ENCODE measurements around the gene KCNK10. TPM values are rescaled to one million over a fixed set of nuclear protein-coding genes. Genes with fewer than 3 reads are reported as not detected.

KCNK10 gene
- total RNA-seq, 1 donor from 2014 or later: 1.4 TPM

DNA sequence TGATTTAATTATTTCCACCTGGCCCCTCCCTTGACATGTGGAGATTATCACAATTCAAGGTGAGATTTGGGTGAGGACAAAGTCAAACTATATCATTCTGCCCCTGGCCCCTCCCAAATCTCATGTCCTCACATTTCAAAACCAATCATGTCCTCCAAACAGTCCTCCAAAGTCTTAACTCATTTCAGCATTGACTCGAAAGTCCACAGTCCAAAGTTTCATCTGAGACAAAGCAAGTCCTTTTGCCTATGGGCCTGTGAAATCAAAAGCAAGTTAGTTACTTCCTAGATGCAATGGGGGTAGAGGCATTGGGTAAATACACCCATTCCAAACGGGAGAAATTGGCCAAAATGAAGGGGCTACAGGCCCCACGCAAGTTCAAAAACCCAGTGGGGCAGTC lies 31.3 kb upstream of the KCNK10 start:
- no peak overlapping the region for H3K27ac Mint-ChIP-seq
- no peaks in the 10 kb centered on the region for H3K9me3 Mint-ChIP-seq
- TF ChIP-seq, protein P1, sequence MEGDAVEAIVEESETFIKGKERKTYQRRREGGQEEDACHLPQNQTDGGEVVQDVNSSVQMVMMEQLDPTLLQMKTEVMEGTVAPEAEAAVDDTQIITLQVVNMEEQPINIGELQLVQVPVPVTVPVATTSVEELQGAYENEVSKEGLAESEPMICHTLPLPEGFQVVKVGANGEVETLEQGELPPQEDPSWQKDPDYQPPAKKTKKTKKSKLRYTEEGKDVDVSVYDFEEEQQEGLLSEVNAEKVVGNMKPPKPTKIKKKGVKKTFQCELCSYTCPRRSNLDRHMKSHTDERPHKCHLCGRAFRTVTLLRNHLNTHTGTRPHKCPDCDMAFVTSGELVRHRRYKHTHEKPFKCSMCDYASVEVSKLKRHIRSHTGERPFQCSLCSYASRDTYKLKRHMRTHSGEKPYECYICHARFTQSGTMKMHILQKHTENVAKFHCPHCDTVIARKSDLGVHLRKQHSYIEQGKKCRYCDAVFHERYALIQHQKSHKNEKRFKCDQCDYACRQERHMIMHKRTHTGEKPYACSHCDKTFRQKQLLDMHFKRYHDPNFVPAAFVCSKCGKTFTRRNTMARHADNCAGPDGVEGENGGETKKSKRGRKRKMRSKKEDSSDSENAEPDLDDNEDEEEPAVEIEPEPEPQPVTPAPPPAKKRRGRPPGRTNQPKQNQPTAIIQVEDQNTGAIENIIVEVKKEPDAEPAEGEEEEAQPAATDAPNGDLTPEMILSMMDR (conservative IDR thresholded peaks at IDR 0.05): no peak
- H3K27me3 Mint-ChIP-seq: peaks cover 1% of the 10 kb centered on the region
- peaks cover 12% of the 10 kb centered on the region for H3K4me1 Mint-ChIP-seq (ENCODE audit: unreplicated experiment)
- DNase-seq (ENCODE audit: extremely low spot score, unreplicated experiment): no peak
- no peaks in the 10 kb centered on the region for H3K36me3 Mint-ChIP-seq
- H3K4me3 Mint-ChIP-seq: no peak overlapping the region

DNA sequence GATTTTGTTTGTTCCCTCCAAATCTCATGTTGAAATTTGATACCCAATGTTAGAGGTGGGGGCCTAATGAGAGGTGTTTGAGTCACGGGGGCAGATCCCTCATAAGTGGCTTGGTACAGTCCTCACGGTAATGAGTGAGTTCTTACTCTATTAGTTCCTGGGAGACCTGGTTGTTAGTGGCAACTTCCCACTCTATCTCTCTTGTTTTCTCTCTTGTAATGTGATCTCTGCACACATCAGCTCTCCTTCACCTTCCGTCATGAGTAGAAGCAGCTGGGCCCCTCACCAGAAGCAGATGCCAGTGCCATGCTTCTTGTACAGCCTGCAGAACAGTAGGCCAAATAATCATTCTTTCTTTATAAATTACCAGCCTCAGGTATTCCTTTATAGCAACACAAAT lies 29.6 kb upstream of the KCNK10 start:
- no peak overlapping the region for H3K27ac Mint-ChIP-seq
- no peak overlapping the region for H3K4me3 Mint-ChIP-seq
- DNase-seq (ENCODE audit: extremely low spot score, unreplicated experiment): no peak
- no peaks in the 10 kb centered on the region for H3K27me3 Mint-ChIP-seq
- TF ChIP-seq, protein P1 (conservative IDR thresholded peaks at IDR 0.05): no peak
- peaks cover 12% of the 10 kb centered on the region for H3K4me1 Mint-ChIP-seq (ENCODE audit: unreplicated experiment)
- H3K36me3 Mint-ChIP-seq: no peaks in the 10 kb centered on the region
- no peaks in the 10 kb centered on the region for H3K9me3 Mint-ChIP-seq

DNA sequence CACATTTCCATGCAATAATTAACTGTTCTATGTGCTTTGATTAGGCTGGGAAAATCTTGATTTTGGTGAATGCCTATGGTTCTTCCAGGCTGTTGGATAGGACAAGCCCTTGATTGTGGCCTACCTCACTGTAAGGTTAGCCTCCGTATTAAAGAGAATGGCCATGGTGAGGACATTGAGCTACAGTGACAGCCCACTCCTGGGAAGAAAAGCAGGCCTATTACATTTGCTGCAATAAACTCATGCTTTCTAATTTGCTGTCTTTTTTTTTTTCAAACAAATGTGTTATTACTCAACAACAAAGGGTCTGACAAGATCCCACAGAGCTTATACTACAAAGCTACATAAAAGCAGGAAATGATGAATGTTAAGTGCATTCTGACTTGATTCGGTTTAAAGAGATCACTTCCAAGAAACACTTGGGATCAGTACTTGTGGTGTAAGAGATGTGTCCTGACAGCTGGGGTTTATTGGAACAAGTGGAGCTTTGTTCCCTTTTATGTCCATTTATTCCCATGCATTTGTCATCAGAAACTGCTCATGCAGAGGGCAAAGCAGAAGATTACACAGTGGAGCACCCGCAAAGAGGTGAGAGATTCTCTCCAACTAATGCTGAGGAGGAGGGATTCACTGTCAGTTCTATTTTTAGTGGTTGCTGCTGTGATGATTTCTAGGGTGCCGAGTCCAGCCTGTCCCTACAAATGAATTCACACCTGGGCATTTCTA lies 29.1 kb upstream of the KCNK10 start:
- Mint-ChIP-seq H3K4me3 (no peak overlapping the region), H3K27me3 (no peaks in the 10 kb centered on the region), H3K4me1 (ENCODE audit: unreplicated experiment) (peaks cover 12% of the 10 kb centered on the region), H3K27ac (no peak overlapping the region), H3K36me3 (no peaks in the 10 kb centered on the region), H3K9me3 (no peaks in the 10 kb centered on the region)
- TF ChIP-seq, protein P1 (conservative IDR thresholded peaks at IDR 0.05): no peak
- no peak for DNase-seq (ENCODE audit: extremely low spot score, unreplicated experiment)

DNA sequence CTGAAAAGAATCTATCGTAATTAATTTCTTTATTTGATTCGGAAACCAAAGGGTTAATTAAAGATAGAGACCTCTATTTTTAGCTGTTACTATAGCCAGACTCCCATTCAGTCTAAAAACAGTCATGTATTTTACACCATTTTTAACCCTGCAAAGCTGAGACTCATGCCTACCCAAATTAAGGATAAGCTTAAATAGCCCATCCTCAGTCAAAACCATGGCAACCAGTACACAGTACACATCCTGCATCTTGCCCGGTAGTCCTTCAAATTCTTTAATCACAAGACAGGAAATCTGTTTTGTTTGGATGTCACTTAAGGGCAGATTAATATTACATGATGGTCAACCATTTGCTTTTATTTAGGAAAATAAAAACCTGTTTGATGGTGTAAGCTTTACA lies 25.5 kb upstream of the KCNK10 start:
- TF ChIP-seq, protein P1 (conservative IDR thresholded peaks at IDR 0.05): no peak
- H3K4me1 Mint-ChIP-seq (ENCODE audit: unreplicated experiment): peaks cover 12% of the 10 kb centered on the region
- DNase-seq (ENCODE audit: extremely low spot score, unreplicated experiment): no peak
- H3K9me3 Mint-ChIP-seq: no peaks in the 10 kb centered on the region
- no peak overlapping the region for H3K27ac Mint-ChIP-seq
- H3K4me3 Mint-ChIP-seq: no peak overlapping the region
- no peaks in the 10 kb centered on the region for H3K36me3 Mint-ChIP-seq
- H3K27me3 Mint-ChIP-seq: peaks cover 5% of the 10 kb centered on the region

DNA sequence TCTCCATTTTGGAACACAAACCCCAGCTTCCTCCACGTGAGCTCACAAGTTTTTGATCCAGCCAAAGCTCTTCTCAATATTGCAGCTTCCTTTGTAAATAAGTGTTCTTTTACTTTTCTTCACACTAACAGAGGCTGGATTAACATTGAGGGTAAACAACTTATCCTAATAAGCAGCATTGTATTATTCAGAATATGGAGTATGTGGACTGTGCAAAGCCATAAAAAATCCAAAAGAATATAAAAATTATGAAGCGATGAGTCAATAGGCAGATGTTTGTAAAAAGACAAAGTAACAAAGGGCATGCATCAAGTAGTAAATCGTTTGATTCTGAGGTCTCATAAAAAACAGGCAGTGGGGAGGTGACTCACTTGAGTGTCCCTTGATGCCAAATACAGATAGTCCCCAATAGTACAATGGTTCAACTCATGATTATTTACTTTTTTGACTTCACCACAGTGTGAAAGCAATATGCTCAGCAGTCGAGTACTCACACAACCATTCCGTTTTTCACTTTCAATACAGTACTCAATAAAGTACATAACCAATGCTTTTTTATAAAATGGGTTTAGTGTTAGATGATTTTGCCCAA lies 23.1 kb upstream of the KCNK10 start:
- H3K9me3 Mint-ChIP-seq: no peaks in the 10 kb centered on the region
- peaks cover 10% of the 10 kb centered on the region for H3K27me3 Mint-ChIP-seq
- TF ChIP-seq, protein P1 (conservative IDR thresholded peaks at IDR 0.05): no peak
- H3K4me3 Mint-ChIP-seq: no peak overlapping the region
- H3K36me3 Mint-ChIP-seq: no peaks in the 10 kb centered on the region
- no peak overlapping the region for H3K27ac Mint-ChIP-seq
- DNase-seq (ENCODE audit: extremely low spot score, unreplicated experiment): no peak
- H3K4me1 Mint-ChIP-seq (ENCODE audit: unreplicated experiment): no peaks in the 10 kb centered on the region
